ENCODE results near the gene KDM6A. TPM values are rescaled to one million over a fixed set of nuclear protein-coding genes. Genes with fewer than 3 reads are reported as not detected.

Gene KDM6A
- total RNA-seq, 1 experiment from 2014 or later, result 42.8 TPM

DNA sequence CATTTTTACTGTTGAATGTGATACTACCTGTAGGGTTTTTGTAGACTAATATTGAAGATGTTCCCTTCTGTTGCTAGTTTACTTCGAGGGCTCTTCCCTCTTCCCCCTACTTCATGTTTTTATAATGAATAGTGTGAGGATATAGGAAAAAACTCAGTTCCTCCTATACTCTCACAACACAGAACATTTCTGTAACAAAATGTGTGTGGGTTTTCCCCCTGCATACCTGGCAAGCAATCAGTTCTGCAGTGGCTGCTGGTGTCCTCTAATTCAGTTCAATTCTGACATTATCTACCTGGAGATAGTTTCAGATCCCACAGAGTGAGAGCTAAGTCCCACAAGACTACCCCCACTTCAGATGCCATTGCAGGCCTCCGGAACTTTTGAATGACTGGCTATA lies 107.9 kb downstream of the KDM6A start:
- H3K27me3 Mint-ChIP-seq (ENCODE audit: unreplicated experiment), result no peaks in the 10 kb centered on the region
- H3K4me3 Mint-ChIP-seq (ENCODE audit: low read depth, unreplicated experiment), result no peak overlapping the region
- BruUV-seq (replicated peaks), result no TSS peak
- H3K27ac Mint-ChIP-seq (ENCODE audit: unreplicated experiment), result no peak overlapping the region
- peaks cover 3% of the 10 kb centered on the region for H3K9me3 Mint-ChIP-seq (ENCODE audit: low read depth, unreplicated experiment)
- CTCF ChIA-PET, result no interaction called here
- peaks cover 8% of the 10 kb centered on the region for H3K4me1 Mint-ChIP-seq (ENCODE audit: low read depth, unreplicated experiment)
- intact Hi-C loops (cut with micrococcal nuclease; ENCODE audit: unreplicated experiment), result no loop called here
- no peaks in the 10 kb centered on the region for H3K36me3 Mint-ChIP-seq (ENCODE audit: insufficient read depth, unreplicated experiment)
- no peak for DNase-seq
- TF ChIP-seq, protein P1, sequence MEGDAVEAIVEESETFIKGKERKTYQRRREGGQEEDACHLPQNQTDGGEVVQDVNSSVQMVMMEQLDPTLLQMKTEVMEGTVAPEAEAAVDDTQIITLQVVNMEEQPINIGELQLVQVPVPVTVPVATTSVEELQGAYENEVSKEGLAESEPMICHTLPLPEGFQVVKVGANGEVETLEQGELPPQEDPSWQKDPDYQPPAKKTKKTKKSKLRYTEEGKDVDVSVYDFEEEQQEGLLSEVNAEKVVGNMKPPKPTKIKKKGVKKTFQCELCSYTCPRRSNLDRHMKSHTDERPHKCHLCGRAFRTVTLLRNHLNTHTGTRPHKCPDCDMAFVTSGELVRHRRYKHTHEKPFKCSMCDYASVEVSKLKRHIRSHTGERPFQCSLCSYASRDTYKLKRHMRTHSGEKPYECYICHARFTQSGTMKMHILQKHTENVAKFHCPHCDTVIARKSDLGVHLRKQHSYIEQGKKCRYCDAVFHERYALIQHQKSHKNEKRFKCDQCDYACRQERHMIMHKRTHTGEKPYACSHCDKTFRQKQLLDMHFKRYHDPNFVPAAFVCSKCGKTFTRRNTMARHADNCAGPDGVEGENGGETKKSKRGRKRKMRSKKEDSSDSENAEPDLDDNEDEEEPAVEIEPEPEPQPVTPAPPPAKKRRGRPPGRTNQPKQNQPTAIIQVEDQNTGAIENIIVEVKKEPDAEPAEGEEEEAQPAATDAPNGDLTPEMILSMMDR (IDR thresholded peaks at IDR 0.05; ENCODE audit: unreplicated experiment), result no peak

DNA sequence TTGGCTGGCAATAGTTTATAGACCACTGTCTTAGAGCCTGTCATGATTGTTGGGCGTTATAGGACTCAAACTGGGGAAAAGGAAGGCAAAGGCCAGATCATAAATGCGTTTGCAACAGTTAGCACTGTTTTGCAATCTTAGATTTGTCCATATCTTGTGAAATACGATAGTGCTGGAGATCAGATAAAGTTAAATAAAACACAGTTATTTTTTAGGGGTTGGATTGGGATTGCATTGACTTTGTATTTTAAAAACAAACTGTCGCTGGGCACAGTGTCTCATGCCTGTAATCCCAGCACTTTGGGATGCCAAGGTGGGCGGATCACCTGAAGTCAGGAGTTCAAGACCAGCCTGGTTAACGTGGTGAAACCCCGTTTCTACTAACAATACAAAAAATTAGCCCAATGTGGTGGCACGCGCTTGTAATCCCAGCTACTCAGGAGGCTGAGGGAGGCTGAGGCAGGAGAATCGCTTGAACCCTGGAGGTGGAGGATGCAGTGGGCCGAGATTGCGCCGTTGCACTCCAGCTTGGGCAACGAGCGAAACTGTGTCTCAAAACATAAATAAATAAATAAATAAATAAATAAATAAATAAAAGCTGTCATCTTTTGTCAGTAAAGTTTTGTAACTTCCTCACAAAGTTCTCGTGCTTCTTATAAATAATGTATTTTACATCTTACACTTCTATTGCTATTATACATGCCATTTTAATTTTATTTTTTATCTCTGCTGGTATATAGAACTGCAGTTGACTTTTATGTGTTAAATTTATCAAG lies 117.2 kb downstream of the KDM6A start:
- TF ChIP-seq, protein P1 (IDR thresholded peaks at IDR 0.05; ENCODE audit: unreplicated experiment), result no peak
- no peak overlapping the region for H3K4me3 Mint-ChIP-seq (ENCODE audit: low read depth, unreplicated experiment)
- intact Hi-C loops (cut with micrococcal nuclease; ENCODE audit: unreplicated experiment), result no loop called here
- H3K27ac Mint-ChIP-seq (ENCODE audit: unreplicated experiment), result no peak overlapping the region
- peaks cover 11% of the 10 kb centered on the region for H3K36me3 Mint-ChIP-seq (ENCODE audit: insufficient read depth, unreplicated experiment)
- H3K27me3 Mint-ChIP-seq (ENCODE audit: unreplicated experiment), result no peaks in the 10 kb centered on the region
- DNase-seq, result no peak
- no TSS peak for BruUV-seq (replicated peaks)
- peaks cover 6% of the 10 kb centered on the region for H3K9me3 Mint-ChIP-seq (ENCODE audit: low read depth, unreplicated experiment)
- CTCF ChIA-PET, result no interaction called here
- H3K4me1 Mint-ChIP-seq (ENCODE audit: low read depth, unreplicated experiment), result no peaks in the 10 kb centered on the region

DNA sequence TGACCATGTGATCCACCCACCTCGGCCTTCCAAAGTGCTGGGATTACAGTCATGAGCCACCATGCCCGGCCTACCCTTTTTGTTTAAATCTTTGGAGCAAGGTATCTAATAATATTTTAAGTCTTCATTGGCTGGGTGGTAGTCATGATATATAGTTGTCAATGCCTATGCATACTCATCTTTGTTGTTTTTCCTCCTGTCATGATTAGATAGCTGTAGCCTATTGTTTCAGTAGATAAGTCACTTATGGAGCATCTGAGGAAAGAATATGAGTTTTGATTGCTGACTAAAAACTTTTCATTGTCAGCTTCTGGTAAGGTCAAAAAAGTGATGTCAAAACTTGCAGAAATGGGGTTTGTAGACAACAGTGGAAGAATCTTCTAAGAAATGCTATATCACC lies 119.8 kb downstream of the KDM6A start:
- H3K27ac Mint-ChIP-seq (ENCODE audit: unreplicated experiment), result no peak overlapping the region
- CTCF ChIA-PET, result no interaction called here
- peaks cover 4% of the 10 kb centered on the region for H3K9me3 Mint-ChIP-seq (ENCODE audit: low read depth, unreplicated experiment)
- peaks cover 9% of the 10 kb centered on the region for H3K4me1 Mint-ChIP-seq (ENCODE audit: low read depth, unreplicated experiment)
- no peak for DNase-seq
- H3K27me3 Mint-ChIP-seq (ENCODE audit: unreplicated experiment), result no peaks in the 10 kb centered on the region
- no peak overlapping the region for H3K4me3 Mint-ChIP-seq (ENCODE audit: low read depth, unreplicated experiment)
- TF ChIP-seq, protein P1 (IDR thresholded peaks at IDR 0.05; ENCODE audit: unreplicated experiment), result no peak
- BruUV-seq (replicated peaks), result no TSS peak
- intact Hi-C loops (cut with micrococcal nuclease; ENCODE audit: unreplicated experiment), result no loop called here
- H3K36me3 Mint-ChIP-seq (ENCODE audit: insufficient read depth, unreplicated experiment), result peaks cover 6% of the 10 kb centered on the region

DNA sequence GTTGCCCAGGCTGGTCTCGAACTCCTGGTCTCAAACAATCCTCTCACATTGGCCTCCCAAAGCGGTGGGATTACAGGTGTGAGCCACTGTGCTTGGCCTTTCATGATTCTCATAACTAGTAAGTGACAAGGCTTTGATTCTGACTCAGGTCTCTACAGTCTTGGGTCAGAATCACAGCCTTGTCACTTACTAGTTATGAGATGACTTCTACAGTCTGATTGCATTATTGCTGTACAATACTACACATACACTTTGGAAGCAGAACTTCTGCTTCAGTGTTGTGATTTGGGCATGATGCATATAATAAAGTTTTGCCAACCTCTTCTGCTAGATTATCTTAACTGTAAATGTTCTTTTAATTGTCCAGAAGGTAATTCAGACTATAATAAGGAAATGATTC lies 123.3 kb downstream of the KDM6A start:
- Mint-ChIP-seq H3K9me3 (ENCODE audit: low read depth, unreplicated experiment) (peaks cover 2% of the 10 kb centered on the region), H3K4me3 (ENCODE audit: low read depth, unreplicated experiment) (no peak overlapping the region), H3K27me3 (ENCODE audit: unreplicated experiment) (no peaks in the 10 kb centered on the region), H3K4me1 (ENCODE audit: low read depth, unreplicated experiment) (peaks cover 41% of the 10 kb centered on the region), H3K27ac (ENCODE audit: unreplicated experiment) (no peak overlapping the region), H3K36me3 (ENCODE audit: insufficient read depth, unreplicated experiment) (peaks cover 11% of the 10 kb centered on the region)
- no peak for DNase-seq
- TF ChIP-seq, protein P1 (IDR thresholded peaks at IDR 0.05; ENCODE audit: unreplicated experiment), result no peak
- CTCF ChIA-PET, result no interaction called here
- BruUV-seq (replicated peaks), result no TSS peak
- intact Hi-C loops (cut with micrococcal nuclease; ENCODE audit: unreplicated experiment), result no loop called here
